ENCODE measurements around the gene IFNLR1.

DNA sequence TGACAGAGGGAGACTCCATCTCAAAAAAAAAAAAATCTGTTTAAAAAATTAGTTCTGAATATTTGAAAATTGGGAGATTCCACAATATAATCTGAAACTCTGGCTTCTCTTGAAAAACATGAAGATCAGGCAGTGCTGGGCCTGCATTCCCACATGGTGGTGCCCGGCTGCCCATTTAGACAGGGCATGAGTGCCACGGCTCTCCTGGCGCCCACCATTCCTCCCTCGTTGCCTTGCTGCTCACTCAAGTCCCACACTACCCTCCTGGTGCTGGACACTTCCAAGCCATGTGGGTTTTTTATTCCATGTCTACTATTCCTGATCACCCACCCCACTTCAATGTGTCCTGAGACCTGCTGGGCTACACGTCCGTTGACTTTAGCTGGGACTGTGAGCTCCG is 64.3 kb downstream of the IFNLR1 start:
- TF ChIP-seq, protein P1, sequence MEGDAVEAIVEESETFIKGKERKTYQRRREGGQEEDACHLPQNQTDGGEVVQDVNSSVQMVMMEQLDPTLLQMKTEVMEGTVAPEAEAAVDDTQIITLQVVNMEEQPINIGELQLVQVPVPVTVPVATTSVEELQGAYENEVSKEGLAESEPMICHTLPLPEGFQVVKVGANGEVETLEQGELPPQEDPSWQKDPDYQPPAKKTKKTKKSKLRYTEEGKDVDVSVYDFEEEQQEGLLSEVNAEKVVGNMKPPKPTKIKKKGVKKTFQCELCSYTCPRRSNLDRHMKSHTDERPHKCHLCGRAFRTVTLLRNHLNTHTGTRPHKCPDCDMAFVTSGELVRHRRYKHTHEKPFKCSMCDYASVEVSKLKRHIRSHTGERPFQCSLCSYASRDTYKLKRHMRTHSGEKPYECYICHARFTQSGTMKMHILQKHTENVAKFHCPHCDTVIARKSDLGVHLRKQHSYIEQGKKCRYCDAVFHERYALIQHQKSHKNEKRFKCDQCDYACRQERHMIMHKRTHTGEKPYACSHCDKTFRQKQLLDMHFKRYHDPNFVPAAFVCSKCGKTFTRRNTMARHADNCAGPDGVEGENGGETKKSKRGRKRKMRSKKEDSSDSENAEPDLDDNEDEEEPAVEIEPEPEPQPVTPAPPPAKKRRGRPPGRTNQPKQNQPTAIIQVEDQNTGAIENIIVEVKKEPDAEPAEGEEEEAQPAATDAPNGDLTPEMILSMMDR (IDR thresholded peaks at IDR 0.05 in 4 of 5, conservative IDR thresholded peaks at IDR 0.05 in 1 of 5) = no peak
- no peak for TF ChIP-seq POLR2A (IDR thresholded peaks at IDR 0.05)

All from gastrocnemius medialis (tissue), 4 donors.